Ovary (tissue), 9 donors: Measurements from ENCODE around the gene SLC26A11. TPM values are rescaled to one million over a fixed set of nuclear protein-coding genes. Genes with fewer than 3 reads are reported as not detected.

ENCODE experiments used
- DNase-seq, 5 donors: peaks; one replicate each; pipeline ENCODE4 v3.0.0-alpha.2; 2019 to 2020
- H3K27ac ChIP-seq, 2 donors: fragments of 200-600 bp; one replicate each; pipeline versions ENCODE4 v1.5.1 to v1.8.0; 2019 to 2022
- H3K27me3 ChIP-seq: fragments of 200-600 bp; one replicate; pipeline ENCODE4 v1.8.0; 2022
- H3K36me3 ChIP-seq: fragments of 200-600 bp; sonication (generic); one replicate; pipeline ENCODE4 v1.5.1; 2019
- H3K4me1 ChIP-seq: one replicate; pipeline ENCODE4 v1.8.1; 2013; ENCODE audit warnings: mild to moderate bottlenecking, moderate library complexity; ENCODE audit not compliant: insufficient read depth
- H3K4me3 ChIP-seq: fragments of 200-600 bp; sonication (generic); one replicate; pipeline ENCODE4 v1.5.1; 2017
- H3K9me3 ChIP-seq, 2 donors: fragments of 200-600 bp in 1 of 2; sonication (generic) in 1 of 2; one replicate each; pipeline versions ENCODE4 v1.5.1 to v1.8.1; 2013 to 2019; ENCODE audit warnings: mild to moderate bottlenecking in 1 of 2, moderate library complexity in 1 of 2
- EP300 ChIP-seq: sonication (generic); formaldehyde crosslinking; IDR thresholded peaks from one replicate; pipeline ENCODE4 v1.6.1; 2017; ENCODE audit warnings: antibody characterized with exemption
- POLR2A ChIP-seq: fragments of 450-650 bp; IDR thresholded peaks from one replicate; pipeline ENCODE4 v1.6.1; 2017; ENCODE audit warnings: antibody characterized with exemption, mild to moderate bottlenecking, moderate library complexity
- WGBS, 3 donors: extraction: QIAGEN DNeasy Blood & Tissue Kit in 1 of 3; methylation state at CpG; one replicate each; pipeline versions ENCODE4 v1.1.5 to v1.1.7; 2013 to 2017; 5-methylcytosine and 5-hydroxymethylcytosine counted together
- intact Hi-C, 4 donors: fragments of 100-400 bp; cut with DNase I; formaldehyde crosslinking; loops; one replicate each; pipeline versions ENCODE4 v1.11.0 to v1.15.1; 2022 to 2023
- polyA plus RNA-seq, 2 donors: library from polyadenylated mRNA; stranded (reverse); fragments of 200-250 nt in 1 of 2; fragments of 350-450 nt in 1 of 2; fragmentation: Illumina TruSeq in 1 of 2; extraction: RNeasy Lipid Tissue Mini Kit (QIAGEN cat#74804) in 1 of 2; gene quantifications; one replicate each; pipeline ENCODE4 v1.2.3, GENCODE V29; 2013 to 2014
- total RNA-seq, 7 donors: library from RNA; depleted of rRNA in 2 of 7; stranded (reverse); fragments of >200 nt in 2 of 7; fragmentation: NEBNext Ultra II Directional in 3 of 7; extraction: Animal tissue kit (Norgen Biotek cat#: 25700) in 3 of 7; gene quantifications; one replicate each; pipeline versions ENCODE4 v1.1.0 to v1.2.4, GENCODE V29; 2016 to 2023
- TF ChIP-seq, protein P1 (sequence below), 3 donors: fragments of 450-650 bp in 2 of 3; fragments of 200-600 bp in 1 of 3; IDR thresholded peaks; one replicate each; pipeline versions ENCODE4 v1.5.1 to v1.8.0; 2016 to 2022; ENCODE audit warnings: antibody characterized with exemption in 3 of 3, mild to moderate bottlenecking in 1 of 3
- donor health status: DM: no; HTN: no; CAD: no; lungs with moderate emphysema.
- donor health status: DM: no; HTN: no; CAD: no.
- donor health status: Bipolar disorder and iron deficiency.
- donor health status: DM: yes; HTN: yes; CAD: no.
- donor health status: DM: no; HTN: no; CAD: no.
- donor health status: DM: yes; HTN: yes; CAD: no.

Gene SLC26A11
- total and polyA plus RNA-seq, 9 donors: 8.4 to 30.3 (median 22.8) TPM

DNA sequence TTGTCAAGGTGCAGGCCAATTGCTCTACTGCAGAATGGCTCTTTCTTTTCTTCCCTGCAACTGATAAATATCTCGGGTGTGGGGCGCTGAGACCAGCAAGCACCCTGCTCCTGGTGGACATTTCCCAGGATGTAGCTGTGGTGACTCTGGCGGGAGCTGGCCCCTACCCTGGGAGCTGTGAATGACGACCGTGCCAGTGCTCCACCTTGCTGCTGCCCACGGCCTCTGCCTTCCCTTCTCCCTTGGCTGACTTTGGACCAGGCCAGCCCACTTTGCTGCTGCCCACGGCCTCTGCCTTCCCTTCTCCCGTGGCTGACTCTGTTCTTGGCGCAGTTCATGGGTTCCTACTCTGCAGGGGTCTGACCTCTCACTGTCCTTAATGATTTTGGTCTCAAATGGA lies 34.3 kb upstream of the SLC26A11 start:
- no peaks in the 10 kb centered on the region for H3K36me3 ChIP-seq
- no peaks in the 10 kb centered on the region for H3K9me3 ChIP-seq
- TF ChIP-seq, protein P1, sequence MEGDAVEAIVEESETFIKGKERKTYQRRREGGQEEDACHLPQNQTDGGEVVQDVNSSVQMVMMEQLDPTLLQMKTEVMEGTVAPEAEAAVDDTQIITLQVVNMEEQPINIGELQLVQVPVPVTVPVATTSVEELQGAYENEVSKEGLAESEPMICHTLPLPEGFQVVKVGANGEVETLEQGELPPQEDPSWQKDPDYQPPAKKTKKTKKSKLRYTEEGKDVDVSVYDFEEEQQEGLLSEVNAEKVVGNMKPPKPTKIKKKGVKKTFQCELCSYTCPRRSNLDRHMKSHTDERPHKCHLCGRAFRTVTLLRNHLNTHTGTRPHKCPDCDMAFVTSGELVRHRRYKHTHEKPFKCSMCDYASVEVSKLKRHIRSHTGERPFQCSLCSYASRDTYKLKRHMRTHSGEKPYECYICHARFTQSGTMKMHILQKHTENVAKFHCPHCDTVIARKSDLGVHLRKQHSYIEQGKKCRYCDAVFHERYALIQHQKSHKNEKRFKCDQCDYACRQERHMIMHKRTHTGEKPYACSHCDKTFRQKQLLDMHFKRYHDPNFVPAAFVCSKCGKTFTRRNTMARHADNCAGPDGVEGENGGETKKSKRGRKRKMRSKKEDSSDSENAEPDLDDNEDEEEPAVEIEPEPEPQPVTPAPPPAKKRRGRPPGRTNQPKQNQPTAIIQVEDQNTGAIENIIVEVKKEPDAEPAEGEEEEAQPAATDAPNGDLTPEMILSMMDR (IDR thresholded peaks at IDR 0.05): no peak
- TF ChIP-seq EP300 (no peak), POLR2A (no peak)
- no peak overlapping the region for H3K27ac ChIP-seq
- no peak for DNase-seq
- no peaks in the 10 kb centered on the region for H3K4me1 ChIP-seq
- 83 to 86% (median 84%) methylated on average over 9 of the region's 9 CpGs for WGBS, 3 donors
- intact Hi-C loops: no loop called here
- no peaks in the 10 kb centered on the region for H3K27me3 ChIP-seq
- no peak overlapping the region for H3K4me3 ChIP-seq

DNA sequence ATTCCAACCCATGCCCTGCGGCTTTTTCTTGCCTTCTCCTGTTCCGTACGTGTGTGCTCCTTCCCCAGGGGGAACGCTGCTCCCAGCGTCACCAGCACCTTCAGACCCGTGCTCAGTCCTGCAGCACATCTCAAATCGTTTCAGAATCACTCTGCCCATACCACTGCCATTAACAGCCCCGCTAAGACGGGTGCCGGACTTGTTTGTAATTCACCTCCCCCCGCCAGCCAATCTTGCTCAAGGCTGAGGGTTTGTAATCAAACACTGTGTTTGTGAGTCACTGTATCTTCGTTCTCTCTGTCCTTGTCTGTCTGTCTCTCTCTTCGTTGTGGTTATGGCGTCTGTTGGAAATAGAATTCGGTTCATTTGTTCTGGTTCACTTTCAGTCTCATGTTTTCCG lies 33.1 kb upstream of the SLC26A11 start:
- Histone ChIP-seq H3K27me3 (no peaks in the 10 kb centered on the region), H3K27ac (no peak overlapping the region), H3K9me3 (no peaks in the 10 kb centered on the region), H3K4me1 (no peaks in the 10 kb centered on the region), H3K4me3 (no peak overlapping the region), H3K36me3 (no peaks in the 10 kb centered on the region)
- WGBS, 3 donors: 63 to 76% (median 68%) methylated on average over 16 of the region's 16 CpGs
- no peak for TF ChIP-seq EP300
- TF ChIP-seq, protein P1 (IDR thresholded peaks at IDR 0.05): no peak
- no peak for TF ChIP-seq POLR2A
- intact Hi-C loops: no loop called here
- DNase-seq: no peak

DNA sequence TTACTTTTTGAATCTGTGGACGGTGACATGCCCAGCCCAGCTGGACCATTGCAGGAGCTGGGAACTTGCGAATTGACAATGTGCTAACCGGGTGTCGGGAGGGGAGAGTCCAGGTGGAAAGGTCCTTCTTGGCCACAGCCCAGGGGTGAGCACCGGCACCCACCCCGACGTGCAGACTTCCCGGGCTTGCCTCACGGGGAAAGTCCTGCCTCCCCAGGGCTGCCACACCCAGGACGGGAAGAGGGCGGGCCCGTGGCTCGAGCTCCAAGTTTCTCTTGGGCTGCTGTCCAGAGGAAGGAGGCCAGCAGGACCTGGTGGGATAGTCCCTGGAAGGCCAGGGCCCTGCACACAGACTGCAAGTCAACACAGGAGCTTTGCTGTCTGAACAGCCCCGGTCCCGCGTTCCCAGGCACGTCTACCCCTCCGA lies 32.7 kb upstream of the SLC26A11 start:
- Histone ChIP-seq H3K4me1 (no peaks in the 10 kb centered on the region), H3K36me3 (no peaks in the 10 kb centered on the region), H3K4me3 (no peak overlapping the region), H3K9me3 (no peaks in the 10 kb centered on the region), H3K27me3 (no peaks in the 10 kb centered on the region), H3K27ac (no peak overlapping the region)
- TF ChIP-seq POLR2A (no peak), EP300 (no peak)
- TF ChIP-seq, protein P1 (IDR thresholded peaks at IDR 0.05): no peak
- intact Hi-C loops: no loop called here
- 29 to 43% (median 32%) methylated on average over 18 of the region's 18 CpGs for WGBS, 3 donors
- peak; percentile 38 to 71 (median 54) for DNase-seq

DNA sequence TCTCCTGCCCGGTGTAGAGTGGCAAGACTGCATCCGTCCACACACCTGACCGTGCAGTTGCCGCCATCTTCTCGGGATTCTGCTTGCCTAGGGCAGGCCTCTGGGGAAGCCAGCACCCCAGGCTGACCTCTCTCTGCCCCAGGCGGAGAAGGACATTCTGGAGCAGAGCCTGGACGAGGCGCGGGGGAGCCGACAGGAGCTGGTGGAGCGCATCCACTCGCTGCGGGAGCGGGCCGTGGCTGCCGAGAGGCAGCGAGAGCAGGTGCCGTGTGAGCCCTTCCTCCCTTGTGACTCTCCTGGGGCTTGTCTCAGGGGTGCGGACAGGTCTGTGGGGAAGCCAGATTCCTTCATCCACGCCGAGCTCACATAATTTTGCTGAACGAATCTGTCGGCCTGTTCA lies 30.6 kb upstream of the SLC26A11 start:
- H3K27ac ChIP-seq: no peak overlapping the region
- H3K36me3 ChIP-seq: no peaks in the 10 kb centered on the region
- no peak for DNase-seq
- TF ChIP-seq, protein P1 (IDR thresholded peaks at IDR 0.05): no peak
- TF ChIP-seq POLR2A: no peak
- H3K4me3 ChIP-seq: no peak overlapping the region
- no peaks in the 10 kb centered on the region for H3K9me3 ChIP-seq
- no peaks in the 10 kb centered on the region for H3K27me3 ChIP-seq
- no peaks in the 10 kb centered on the region for H3K4me1 ChIP-seq
- 70 to 74% (median 71%) methylated on average over 23 of the region's 23 CpGs for WGBS, 3 donors
- intact Hi-C loops: loop anchor here in 1 of 4 donors (10.0 kb wide), 1 partner anchor 175 kb away; no protein-coding TSS in a partner anchor
